Measurements from ENCODE around the gene ASRGL1. TPM values are rescaled to one million over a fixed set of nuclear protein-coding genes. Genes with fewer than 3 reads are reported as not detected.
A peak's percentile ranks its signal among the peaks of the same experiment; 100 is the strongest.

The ASRGL1 gene
- total and polyA plus RNA-seq, 2 of the 13 experiments (the other 11 are each of a cell fraction or from before 2014, with no cell fraction given) = 50.8 to 97.5 TPM

- TF ChIP-seq POLR2A (IDR thresholded peaks at IDR 0.05; ENCODE audit: insufficient read depth in 1 of 2, low read depth in 2 of 2, low read length in 2 of 2) = peak in 1 of 2 experiments; percentile 74; a peak in 2 of 4 replicates
- no peak for TF ChIP-seq RFX5 (IDR thresholded peaks at IDR 0.05; ENCODE audit: low read depth, low read length)
- no peak for TF ChIP-seq CREBL2 (CRISPR knock-in tag; IDR thresholded peaks at IDR 0.05; ENCODE audit: borderline replicate concordance)
- TF ChIP-seq TFDP1 (CRISPR knock-in tag; IDR thresholded peaks at IDR 0.05; ENCODE audit: borderline replicate concordance) = peak; percentile 90; the same call in 1 of the 2 replicates
- TF ChIP-seq ZNF740 (CRISPR knock-in tag; IDR thresholded peaks at IDR 0.05) = 0 out of 2 replicates have a peak, but pooled peaks have one; percentile 5
- no peak for TF ChIP-seq FOXO4 (CRISPR knock-in tag; conservative IDR thresholded peaks at IDR 0.05)
- no peak for TF ChIP-seq CREM (IDR thresholded peaks at IDR 0.05)
- TF ChIP-seq CREM (CRISPR knock-in tag; IDR thresholded peaks at IDR 0.05) = no peak
- peak; percentile 75; the same call in 1 of the 2 replicates for TF ChIP-seq TAF1 (CRISPR knock-in tag; IDR thresholded peaks at IDR 0.05)
- TF ChIP-seq ZNF777 (CRISPR knock-in tag; IDR thresholded peaks at IDR 0.05) = peak; percentile 92
- no peak for TF ChIP-seq FIP1L1 (IDR thresholded peaks at IDR 0.05; ENCODE audit: borderline replicate concordance, insufficient read depth, low read depth, low read length)
- peak; percentile 20; the same call in 1 of the 2 replicates for TF ChIP-seq GLI4 (CRISPR knock-in tag; IDR thresholded peaks at IDR 0.05; ENCODE audit: borderline replicate concordance)
- TF ChIP-seq KMT2A (CRISPR knock-in tag; IDR thresholded peaks at IDR 0.05) = peak; percentile 41
- no peak for TF ChIP-seq TEF (CRISPR knock-in tag; IDR thresholded peaks at IDR 0.05)
- TF ChIP-seq NFKBIZ (CRISPR knock-in tag; IDR thresholded peaks at IDR 0.05) = no peak
- no peak for TF ChIP-seq ZNF83 (CRISPR knock-in tag; IDR thresholded peaks at IDR 0.05; ENCODE audit: borderline replicate concordance)
- TF ChIP-seq MYPOP (CRISPR knock-in tag; IDR thresholded peaks at IDR 0.05) = no peak
- TF ChIP-seq HMGA1 (CRISPR knock-in tag; conservative IDR thresholded peaks at IDR 0.05) = no peak
- TF ChIP-seq ZNF329 (CRISPR knock-in tag; IDR thresholded peaks at IDR 0.05; ENCODE audit: low read depth) = peak; percentile 58; the same call in 1 of the 2 replicates
- TF ChIP-seq ZNF800 (CRISPR knock-in tag; IDR thresholded peaks at IDR 0.05) = no peak; the same call in 1 of the 2 replicates
- TF ChIP-seq E2F1 (CRISPR knock-in tag; IDR thresholded peaks at IDR 0.05) = peak; percentile 82
These were observed at the start of gene ASRGL1 (continued) for GRCh38 chr11:62337303-62338181.

Data from HepG2 (cell line).